Measurements from ENCODE around the gene HSPA9.
"Not testable (repeated sequence)": the region's sequence is repeated elsewhere in the genome, so short reads cannot be mapped to it uniquely, and the experiment has no call there.

Gene HSPA9

GRCh38 chr5:138528208-138528607, 47.0 kb downstream of the HSPA9 start:
- no peak for DNase-seq

- DNase-seq = no peak
Measured at GRCh38 chr5:138527170-138527569, 48.0 kb downstream of the HSPA9 start.

GRCh38 chr5:138523406-138523805, 51.8 kb downstream of the HSPA9 start:
- DNase-seq = no peak

- no peak for DNase-seq
Measured at GRCh38 chr5:138520971-138521370, 54.2 kb downstream of the HSPA9 start.

- DNase-seq = no peak
Measured at GRCh38 chr5:138517437-138517836, 57.8 kb downstream of the HSPA9 start.

- no peak for DNase-seq
Measured at GRCh38 chr5:138515556-138516245, 59.5 kb downstream of the HSPA9 start.

- no peak for DNase-seq
Measured at GRCh38 chr5:138514021-138514420, 61.2 kb downstream of the HSPA9 start.

GRCh38 chr5:138508958-138509357, 66.2 kb downstream of the HSPA9 start:
- no peak for DNase-seq

GRCh38 chr5:138507485-138507884, 67.7 kb downstream of the HSPA9 start:
- not testable (repeated sequence) for DNase-seq

- no peak for DNase-seq
Measured at GRCh38 chr5:138506370-138507306, 68.6 kb downstream of the HSPA9 start.

- DNase-seq = no peak
Measured at GRCh38 chr5:138504799-138505198, 70.4 kb downstream of the HSPA9 start.

Measured in left hindlimb (tissue), 1 donor.